NCI-H345 treated with DMSO at 0.1 percent for 48 hours (cell line): Measurements from ENCODE around the gene PACRG.

Experiments
- DNase-seq: peaks from one replicate; lab custom pipeline; 2025; ENCODE audit not compliant: unreplicated experiment; lab: John Stamatoyannopoulos, UW

Gene PACRG

GRCh38 chr6:162999575-163000285, 272.0 kb downstream of the PACRG start:
- no peak for DNase-seq

- DNase-seq: no peak
These were observed 273.6 kb downstream of the PACRG start for GRCh38 chr6:163001330-163001729.

GRCh38 chr6:163008186-163008585, 280.4 kb downstream of the PACRG start:
- DNase-seq: no peak

- no peak for DNase-seq
These were observed 280.9 kb downstream of the PACRG start for GRCh38 chr6:163008626-163009025.

GRCh38 chr6:163010145-163010544, 282.4 kb downstream of the PACRG start:
- no peak for DNase-seq

- DNase-seq: no peak
These were observed 287.0 kb downstream of the PACRG start for GRCh38 chr6:163014736-163015135.

- DNase-seq: no peak
These were observed 290.0 kb downstream of the PACRG start for GRCh38 chr6:163017801-163018200.

- no peak for DNase-seq
These were observed 292.2 kb downstream of the PACRG start for GRCh38 chr6:163019926-163020325.

- DNase-seq: no peak
These were observed 293.3 kb downstream of the PACRG start for GRCh38 chr6:163021054-163021453.

GRCh38 chr6:163023700-163024099, 295.9 kb downstream of the PACRG start:
- no peak for DNase-seq

GRCh38 chr6:163026893-163027292, 299.1 kb downstream of the PACRG start:
- DNase-seq: no peak

- no peak for DNase-seq
These were observed 303.2 kb downstream of the PACRG start for GRCh38 chr6:163030980-163031379.

GRCh38 chr6:163031931-163032330, 304.2 kb downstream of the PACRG start:
- no peak for DNase-seq

GRCh38 chr6:163036160-163036645, 308.4 kb downstream of the PACRG start:
- no peak for DNase-seq

GRCh38 chr6:163038317-163038716, 310.5 kb downstream of the PACRG start:
- no peak for DNase-seq

GRCh38 chr6:163048345-163048744, 320.6 kb downstream of the PACRG start:
- DNase-seq: no peak

- no peak for DNase-seq
These were observed 326.0 kb downstream of the PACRG start for GRCh38 chr6:163053667-163054344.

- DNase-seq: no peak
These were observed 326.9 kb downstream of the PACRG start for GRCh38 chr6:163054641-163055040.

- no peak for DNase-seq
These were observed 329.5 kb downstream of the PACRG start for GRCh38 chr6:163057260-163057659.

- DNase-seq: no peak
These were observed 335.0 kb downstream of the PACRG start for GRCh38 chr6:163062790-163063189.

- no peak for DNase-seq
These were observed 335.8 kb downstream of the PACRG start for GRCh38 chr6:163063561-163063960.

GRCh38 chr6:163064397-163064796, 336.6 kb downstream of the PACRG start:
- DNase-seq: no peak

GRCh38 chr6:163066200-163066599, 338.4 kb downstream of the PACRG start:
- no peak for DNase-seq
